B cell (primary cell): ENCODE data around the gene LEMD3.

Experiments
- CTCF ChIP-seq: fragments of 200-600 bp; IDR thresholded peaks from one replicate; pipeline ENCODE4 v1.8.0; 2022; ENCODE audit warnings: antibody characterized with exemption, mild to moderate bottlenecking
- EZH2 ChIP-seq: IDR thresholded peaks from 2 replicates; pipeline ENCODE4 v1.6.1; 2012; ENCODE audit warnings: borderline replicate concordance, low read depth, mild to moderate bottlenecking, moderate library complexity, low read length; ENCODE audit not compliant: insufficient read depth, poor library complexity, severe bottlenecking

GRCh38 chr12:65252515-65252914 lies 83.1 kb downstream of the LEMD3 start:
- TF ChIP-seq CTCF (no peak), EZH2 (no peak)
